Panc1 (cell line): ENCODE measurements around the gene FSTL4.

ENCODE experiments used
- CTCF ChIP-seq: fragments of 450-650 bp; IDR thresholded peaks from 2 replicates; pipeline ENCODE4 v1.5.1; 2017; ENCODE audit warnings: mild to moderate bottlenecking
- POLR2AphosphoS5 ChIP-seq: IDR thresholded peaks from 2 replicates; pipeline ENCODE4 v1.6.1; 2012; ENCODE audit warnings: mild to moderate bottlenecking, low read depth, low read length, moderate library complexity
- TF ChIP-seq, protein P1 (sequence below), 2 experiments: IDR thresholded peaks; 2 replicates each; pipeline ENCODE4 v1.6.1; 2011 to 2012; ENCODE audit warnings: low read depth in 2 of 2, control low read depth in 1 of 2, low read length in 1 of 2, mild to moderate bottlenecking in 1 of 2, moderate library complexity in 1 of 2; ENCODE audit not compliant: insufficient read depth in 1 of 2

GRCh38 chr5:133467335-133467779 is 145.0 kb downstream of the FSTL4 start:
- TF ChIP-seq CTCF: no peak
- no peak for TF ChIP-seq POLR2AphosphoS5
- TF ChIP-seq, protein P1, sequence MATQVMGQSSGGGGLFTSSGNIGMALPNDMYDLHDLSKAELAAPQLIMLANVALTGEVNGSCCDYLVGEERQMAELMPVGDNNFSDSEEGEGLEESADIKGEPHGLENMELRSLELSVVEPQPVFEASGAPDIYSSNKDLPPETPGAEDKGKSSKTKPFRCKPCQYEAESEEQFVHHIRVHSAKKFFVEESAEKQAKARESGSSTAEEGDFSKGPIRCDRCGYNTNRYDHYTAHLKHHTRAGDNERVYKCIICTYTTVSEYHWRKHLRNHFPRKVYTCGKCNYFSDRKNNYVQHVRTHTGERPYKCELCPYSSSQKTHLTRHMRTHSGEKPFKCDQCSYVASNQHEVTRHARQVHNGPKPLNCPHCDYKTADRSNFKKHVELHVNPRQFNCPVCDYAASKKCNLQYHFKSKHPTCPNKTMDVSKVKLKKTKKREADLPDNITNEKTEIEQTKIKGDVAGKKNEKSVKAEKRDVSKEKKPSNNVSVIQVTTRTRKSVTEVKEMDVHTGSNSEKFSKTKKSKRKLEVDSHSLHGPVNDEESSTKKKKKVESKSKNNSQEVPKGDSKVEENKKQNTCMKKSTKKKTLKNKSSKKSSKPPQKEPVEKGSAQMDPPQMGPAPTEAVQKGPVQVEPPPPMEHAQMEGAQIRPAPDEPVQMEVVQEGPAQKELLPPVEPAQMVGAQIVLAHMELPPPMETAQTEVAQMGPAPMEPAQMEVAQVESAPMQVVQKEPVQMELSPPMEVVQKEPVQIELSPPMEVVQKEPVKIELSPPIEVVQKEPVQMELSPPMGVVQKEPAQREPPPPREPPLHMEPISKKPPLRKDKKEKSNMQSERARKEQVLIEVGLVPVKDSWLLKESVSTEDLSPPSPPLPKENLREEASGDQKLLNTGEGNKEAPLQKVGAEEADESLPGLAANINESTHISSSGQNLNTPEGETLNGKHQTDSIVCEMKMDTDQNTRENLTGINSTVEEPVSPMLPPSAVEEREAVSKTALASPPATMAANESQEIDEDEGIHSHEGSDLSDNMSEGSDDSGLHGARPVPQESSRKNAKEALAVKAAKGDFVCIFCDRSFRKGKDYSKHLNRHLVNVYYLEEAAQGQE (IDR thresholded peaks at IDR 0.05; ENCODE audit: insufficient read depth in 1 of 2, low read depth in 2 of 2, low read length in 1 of 2): no peak
